Upper lobe of left lung (tissue), 6 donors: ENCODE measurements around the gene ATP2A3. TPM values are rescaled to one million over a fixed set of nuclear protein-coding genes. Genes with fewer than 3 reads are reported as not detected.
A peak's percentile ranks its signal among the peaks of the same experiment; 100 is the strongest.

Experiments
- ATAC-seq, 2 donors: fragments of 200-7000 bp; cut with Tn5 transposase; one replicate each; pipeline ENCODE4 v1.9.1; 2022; ENCODE audit warnings: mild to moderate bottlenecking in 2 of 2, moderate library complexity in 2 of 2; ENCODE audit not compliant: low FRiP score in 2 of 2
- DNase-seq, 2 donors: peaks; one replicate each; pipeline ENCODE4 v3.0.0-alpha.2; 2019 to 2020
- H3K27ac ChIP-seq, 4 donors: fragments of 200-600 bp; sonication (generic); one replicate each; pipeline ENCODE4 v1.5.1; 2016 to 2019
- H3K27me3 ChIP-seq, 4 donors: fragments of 200-600 bp; sonication (generic); one replicate each; pipeline ENCODE4 v1.5.1; 2017 to 2019
- H3K36me3 ChIP-seq, 4 donors: fragments of 200-600 bp; sonication (generic); one replicate each; pipeline ENCODE4 v1.5.1; 2016 to 2019
- H3K4me1 ChIP-seq, 4 donors: fragments of 200-600 bp; sonication (generic); one replicate each; pipeline ENCODE4 v1.5.1; 2018 to 2019
- H3K4me3 ChIP-seq, 4 donors: fragments of 200-600 bp; sonication (generic); one replicate each; pipeline ENCODE4 v1.5.1; 2017 to 2019; ENCODE audit warnings: mild to moderate bottlenecking in 2 of 4, moderate library complexity in 1 of 4
- H3K9me3 ChIP-seq, 4 donors: fragments of 200-600 bp; sonication (generic); one replicate each; pipeline ENCODE4 v1.5.1; 2018 to 2019
- EP300 ChIP-seq, 4 donors: sonication (generic); formaldehyde crosslinking; IDR thresholded peaks; one replicate each; pipeline ENCODE4 v1.5.1; 2017; ENCODE audit warnings: antibody characterized with exemption in 4 of 4, control low read depth in 2 of 4
- POLR2A ChIP-seq, 4 donors: fragments of 450-650 bp; IDR thresholded peaks; one replicate each; pipeline ENCODE4 v1.5.1; 2016 to 2017; ENCODE audit warnings: antibody characterized with exemption in 4 of 4, mild to moderate bottlenecking in 2 of 4
- POLR2AphosphoS5 ChIP-seq, 2 donors: sonication (generic); formaldehyde crosslinking; IDR thresholded peaks; one replicate each; pipeline ENCODE4 v1.5.1; 2017; ENCODE audit warnings: antibody characterized with exemption in 2 of 2
- WGBS, 2 donors: methylation state at CpG; one replicate each; pipeline ENCODE4 v1.1.5; 2017 to 2018; 5-methylcytosine and 5-hydroxymethylcytosine counted together
- total RNA-seq, 6 donors: library from RNA; depleted of rRNA in 4 of 6; stranded (reverse); fragments of >200 nt in 4 of 6; gene quantifications; one replicate each; pipeline versions ENCODE4 v1.1.0 to v1.2.1, GENCODE V29; 2016 to 2021
- TF ChIP-seq, protein P1 (sequence below), 6 experiments: fragments of 450-650 bp in 4 of 6; fragments of 200-600 bp in 2 of 6; sonication (generic) in 2 of 6; IDR thresholded peaks; one replicate each; pipeline ENCODE4 v1.5.1; 2016 to 2019; ENCODE audit warnings: antibody characterized with exemption in 6 of 6
- donor health status: DM: no; HTN: no; CAD: no; lungs with moderate emphysema.
- donor health status: DM: no; HTN: yes; CAD: no; lungs with severe emphysema.

Gene ATP2A3
- total RNA-seq, 6 donors from 2014 or later = 27.9 to 82.8 (median 41.4) TPM

GRCh38 chr17:3929764-3930163, 34.5 kb downstream of the ATP2A3 start:
- WGBS, 2 donors = 88 to 91% methylated on average over 1 of the region's 1 CpG
- no peak overlapping the region for H3K4me3 ChIP-seq

DNA sequence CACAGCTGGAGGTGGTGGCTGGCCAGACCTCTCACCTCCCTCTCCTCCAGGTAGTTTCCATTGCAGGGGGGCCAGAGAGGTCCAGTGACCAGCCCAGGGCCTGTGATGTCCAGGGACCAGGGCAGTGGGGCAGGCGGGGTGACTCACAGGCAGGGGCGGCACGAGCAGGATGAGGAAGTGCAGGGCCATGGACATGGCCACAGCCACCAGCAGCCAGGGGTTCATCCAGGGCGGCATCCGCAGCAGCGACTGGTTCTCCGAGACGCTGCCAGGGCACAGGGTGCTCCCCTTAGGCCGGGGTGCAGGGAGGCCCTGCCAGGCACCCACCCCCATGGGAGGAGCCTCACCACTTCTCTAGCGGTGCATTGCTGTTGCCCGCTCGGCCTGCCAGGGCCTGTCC, 35.1 kb downstream of the ATP2A3 start:
- H3K27me3 ChIP-seq = no peaks in the 10 kb centered on the region
- DNase-seq (no peak), ATAC-seq (peak in 1 of 2 donors; percentile 7)
- TF ChIP-seq, protein P1, sequence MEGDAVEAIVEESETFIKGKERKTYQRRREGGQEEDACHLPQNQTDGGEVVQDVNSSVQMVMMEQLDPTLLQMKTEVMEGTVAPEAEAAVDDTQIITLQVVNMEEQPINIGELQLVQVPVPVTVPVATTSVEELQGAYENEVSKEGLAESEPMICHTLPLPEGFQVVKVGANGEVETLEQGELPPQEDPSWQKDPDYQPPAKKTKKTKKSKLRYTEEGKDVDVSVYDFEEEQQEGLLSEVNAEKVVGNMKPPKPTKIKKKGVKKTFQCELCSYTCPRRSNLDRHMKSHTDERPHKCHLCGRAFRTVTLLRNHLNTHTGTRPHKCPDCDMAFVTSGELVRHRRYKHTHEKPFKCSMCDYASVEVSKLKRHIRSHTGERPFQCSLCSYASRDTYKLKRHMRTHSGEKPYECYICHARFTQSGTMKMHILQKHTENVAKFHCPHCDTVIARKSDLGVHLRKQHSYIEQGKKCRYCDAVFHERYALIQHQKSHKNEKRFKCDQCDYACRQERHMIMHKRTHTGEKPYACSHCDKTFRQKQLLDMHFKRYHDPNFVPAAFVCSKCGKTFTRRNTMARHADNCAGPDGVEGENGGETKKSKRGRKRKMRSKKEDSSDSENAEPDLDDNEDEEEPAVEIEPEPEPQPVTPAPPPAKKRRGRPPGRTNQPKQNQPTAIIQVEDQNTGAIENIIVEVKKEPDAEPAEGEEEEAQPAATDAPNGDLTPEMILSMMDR (IDR thresholded peaks at IDR 0.05) = no peak
- no peak for TF ChIP-seq EP300 (IDR thresholded peaks at IDR 0.05)
- TF ChIP-seq POLR2A (IDR thresholded peaks at IDR 0.05) = no peak
- no peak for TF ChIP-seq POLR2AphosphoS5 (IDR thresholded peaks at IDR 0.05)
- H3K9me3 ChIP-seq = no peaks in the 10 kb centered on the region
- no peak overlapping the region for H3K4me3 ChIP-seq
- H3K4me1 ChIP-seq = no peaks in the 10 kb centered on the region
- no peak overlapping the region for H3K27ac ChIP-seq
- peaks cover 0 to 48% (median 17%) of the 10 kb centered on the region in 4 donors for H3K36me3 ChIP-seq
- WGBS, 2 donors = 87 to 100% methylated on average over 3 to 12 of the region's 12 CpGs

More at GRCh38 chr17:3929764-3930163, 34.5 kb downstream of the ATP2A3 start:
- Histone ChIP-seq H3K9me3 (no peaks in the 10 kb centered on the region), H3K36me3 (peaks cover 0 to 42% (median 17%) of the 10 kb centered on the region in 4 donors), H3K27me3 (no peaks in the 10 kb centered on the region), H3K27ac (no peak overlapping the region), H3K4me1 (no peaks in the 10 kb centered on the region)
- no peak for TF ChIP-seq EP300 (IDR thresholded peaks at IDR 0.05)
- TF ChIP-seq POLR2A (IDR thresholded peaks at IDR 0.05) = no peak
- TF ChIP-seq POLR2AphosphoS5 (IDR thresholded peaks at IDR 0.05) = no peak
- TF ChIP-seq, protein P1 (IDR thresholded peaks at IDR 0.05) = no peak
- ATAC-seq (no peak), DNase-seq (no peak)

DNA sequence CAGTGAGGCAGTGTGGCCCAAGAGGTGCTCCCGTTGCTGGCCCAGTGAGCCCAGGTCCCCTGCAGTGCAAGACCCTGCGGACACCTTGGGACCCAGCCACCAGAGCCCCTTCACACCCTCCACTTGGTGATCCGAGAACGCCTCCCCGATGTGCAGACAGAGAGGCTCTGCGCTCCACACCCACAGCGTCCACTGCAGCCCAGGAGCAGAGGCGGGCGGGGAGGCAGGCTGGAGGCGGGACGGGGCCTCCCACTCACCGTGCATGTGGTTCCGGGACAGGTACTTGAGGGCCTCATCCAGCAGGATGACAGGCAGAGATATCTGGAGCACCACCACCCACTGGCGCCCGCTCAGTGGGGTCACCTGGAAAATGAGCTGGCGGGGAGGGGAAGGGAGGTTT, 35.8 kb downstream of the ATP2A3 start:
- ATAC-seq = no peak
- TF ChIP-seq, protein P1 (IDR thresholded peaks at IDR 0.05) = no peak
- TF ChIP-seq POLR2A (IDR thresholded peaks at IDR 0.05) (no peak), POLR2AphosphoS5 (IDR thresholded peaks at IDR 0.05) (no peak), EP300 (IDR thresholded peaks at IDR 0.05) (no peak)
- H3K4me1 ChIP-seq = no peaks in the 10 kb centered on the region
- DNase-seq = no peak
- 66 to 73% methylated on average over 10 to 11 of the region's 16 CpGs for WGBS, 2 donors
- H3K36me3 ChIP-seq = peaks cover 0 to 49% (median 16%) of the 10 kb centered on the region in 4 donors
- no peak overlapping the region for H3K4me3 ChIP-seq
- H3K27me3 ChIP-seq = no peaks in the 10 kb centered on the region
- H3K27ac ChIP-seq = no peak overlapping the region
- H3K9me3 ChIP-seq = no peaks in the 10 kb centered on the region

DNA sequence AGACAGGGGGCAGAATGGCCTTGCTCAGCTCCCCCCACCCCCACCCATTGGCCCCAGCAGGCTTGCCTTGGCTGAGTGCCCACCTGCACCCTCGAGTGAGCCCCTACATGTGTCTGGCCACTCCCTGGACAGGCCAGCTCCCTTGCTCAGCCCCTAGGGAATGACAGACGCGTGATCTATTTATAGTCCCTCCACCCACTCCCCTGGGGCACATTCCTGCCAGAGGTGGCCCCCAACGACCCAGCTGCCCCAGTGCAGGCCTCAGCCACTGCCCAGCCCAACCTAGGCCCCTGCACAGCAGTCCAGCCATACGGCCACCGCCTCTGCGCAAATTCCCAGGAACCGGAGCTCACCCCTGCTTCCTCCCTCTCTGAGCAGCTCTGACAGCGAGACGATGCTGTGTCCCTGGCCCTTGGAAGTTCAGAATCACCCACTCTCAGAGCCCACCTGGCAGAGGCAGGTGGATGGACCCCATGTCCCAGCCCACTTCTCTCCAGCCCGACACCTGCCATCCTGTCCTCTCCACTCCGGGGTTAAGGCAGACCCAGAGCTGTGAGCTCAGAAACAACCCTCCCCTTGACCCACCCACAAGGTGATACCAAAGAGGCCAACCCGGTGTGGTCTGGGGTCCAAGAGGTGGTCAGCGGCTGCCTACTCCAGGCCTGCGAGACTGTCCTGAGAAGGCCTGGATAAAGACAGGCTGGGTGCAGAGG, 36.5 kb downstream of the ATP2A3 start:
- 85 to 87% methylated on average over 8 to 15 of the region's 15 CpGs for WGBS, 2 donors
- no peak for DNase-seq
- no peak for ATAC-seq
- H3K27me3 ChIP-seq = no peaks in the 10 kb centered on the region
- H3K4me3 ChIP-seq = no peak overlapping the region
- no peak for TF ChIP-seq EP300 (IDR thresholded peaks at IDR 0.05)
- TF ChIP-seq, protein P1 (IDR thresholded peaks at IDR 0.05) = no peak
- no peak for TF ChIP-seq POLR2A (IDR thresholded peaks at IDR 0.05)
- TF ChIP-seq POLR2AphosphoS5 (IDR thresholded peaks at IDR 0.05) = no peak
- no peaks in the 10 kb centered on the region for H3K4me1 ChIP-seq
- H3K9me3 ChIP-seq = no peaks in the 10 kb centered on the region
- no peak overlapping the region for H3K27ac ChIP-seq
- peaks cover 0 to 49% (median 16%) of the 10 kb centered on the region in 4 donors for H3K36me3 ChIP-seq
